NT2/D1 (cell line): ENCODE data around the gene PSMG4.

Source experiments
- SUZ12 ChIP-seq: IDR thresholded peaks from 2 replicates; pipeline ENCODE4 v1.6.1; 2011; ENCODE audit not compliant: insufficient read length, insufficient read depth; ENCODE audit errors: extremely low read depth
- YY1 ChIP-seq: IDR thresholded peaks from 2 replicates; pipeline ENCODE4 v1.6.1; 2011; ENCODE audit not compliant: insufficient read length, insufficient read depth
- ZNF274 ChIP-seq: IDR thresholded peaks from 2 replicates; pipeline ENCODE4 v1.6.1; 2011; ENCODE audit warnings: mild to moderate bottlenecking, low read depth, low read length

- no peak for TF ChIP-seq ZNF274
- TF ChIP-seq YY1, result no peak
- TF ChIP-seq SUZ12, result no peak
Observed at GRCh38 chr6:3247255-3248146, 11.2 kb upstream of the PSMG4 start.
